Sigmoid colon (tissue), 3 donors: ENCODE data around the gene CTPS2.

Experiments
- CTCF ChIP-seq, 4 experiments: fragments of 450-650 bp in 3 of 4; fragments of 200-600 bp in 1 of 4; IDR thresholded peaks; one replicate each; pipeline ENCODE4 v1.5.1; 2016 to 2019; ENCODE audit warnings: antibody characterized with exemption in 4 of 4, mild to moderate bottlenecking in 3 of 4, moderate library complexity in 2 of 4
- POLR2A ChIP-seq, 2 donors: fragments of 450-650 bp; IDR thresholded peaks; one replicate each; pipeline ENCODE4 v1.6.1; 2016; ENCODE audit warnings: antibody characterized with exemption in 2 of 2, mild to moderate bottlenecking in 2 of 2, moderate library complexity in 2 of 2

GRCh38 chrX:16756724-16757123, 44.3 kb upstream of the CTPS2 start:
- no peak for TF ChIP-seq POLR2A (IDR thresholded peaks at IDR 0.05)
- TF ChIP-seq CTCF (IDR thresholded peaks at IDR 0.05), result no peak
